Esophagus squamous epithelium (tissue), 4 donors: ENCODE results near the gene AKAP5.

Experiments used
- CTCF ChIP-seq, 6 experiments: fragments of 450-650 bp in 4 of 6; fragments of 200-600 bp in 2 of 6; sonication (generic) in 2 of 6; IDR thresholded peaks; one replicate each; pipeline ENCODE4 v1.5.1; 2016 to 2019; ENCODE audit warnings: antibody characterized with exemption in 6 of 6, mild to moderate bottlenecking in 4 of 6, moderate library complexity in 4 of 6
- POLR2A ChIP-seq, 4 donors: fragments of 450-650 bp; IDR thresholded peaks; one replicate each; pipeline ENCODE4 v1.6.1; 2017; ENCODE audit warnings: antibody characterized with exemption in 4 of 4, mild to moderate bottlenecking in 4 of 4, moderate library complexity in 3 of 4

GRCh38 chr14:64493455-64493854 is 28.2 kb downstream of the AKAP5 start:
- TF ChIP-seq CTCF (IDR thresholded peaks at IDR 0.05): no peak
- no peak for TF ChIP-seq POLR2A (IDR thresholded peaks at IDR 0.05)
